RWPE1 (cell line): Measurements from ENCODE around the gene MRC2.

Source experiments
- CTCF ChIA-PET: fragments of 350-600 bp; sonication (Branson Sonifier 250); formaldehyde crosslinking; extraction: SDS; loops from one replicate; lab custom pipeline; 2021; lab: Yijun Ruan, JAX
- POLR2A ChIA-PET: fragments of 400-600 bp; formaldehyde crosslinking; extraction: SDS; loops from one replicate; lab custom pipeline; 2020; ENCODE audit warnings: antibody characterized with exemption; ENCODE audit not compliant: low non-redundant PET; lab: Yijun Ruan, JAX
- DNase-seq: peaks from one replicate; pipeline ENCODE4 v3.0.0; 2012; ENCODE audit warnings: low spot score
- H3K27ac ChIP-seq: fragments of 450-650 bp; 2 replicates; pipeline ENCODE4 v1.5.1; 2017
- CTCF ChIP-seq: fragments of 450-650 bp; conservative IDR thresholded peaks from 2 replicates; pipeline ENCODE4 v1.5.1; 2017; ENCODE audit warnings: low read depth, mild to moderate bottlenecking

Gene MRC2

GRCh38 chr17:62666061-62666800 is 38.8 kb downstream of the MRC2 start:
- DNase-seq, result no peak
- TF ChIP-seq CTCF, result no peak
- 0 out of 2 replicates have a peak overlapping the region, but pooled peaks have one; percentile 91 for H3K27ac ChIP-seq
- ChIA-PET CTCF (no interaction called here), POLR2A (no interaction called here)

- no peak for TF ChIP-seq CTCF
- no peak for DNase-seq
- POLR2A ChIA-PET, result no interaction called here
- CTCF ChIA-PET, result no interaction called here
- H3K27ac ChIP-seq, result peak overlapping the region; percentile 91
Measured at GRCh38 chr17:62666801-62667591, 39.5 kb downstream of the MRC2 start.

GRCh38 chr17:62668091-62668804 is 40.8 kb downstream of the MRC2 start:
- DNase-seq, result peak; percentile 86
- ChIA-PET CTCF (no interaction called here), POLR2A (no interaction called here)
- no peak for TF ChIP-seq CTCF
- peak overlapping the region; percentile 91 for H3K27ac ChIP-seq

- ChIA-PET POLR2A (no interaction called here), CTCF (interaction anchor here (0.6 to 0.8 kb wide), 3 partner anchors 23 to 153 kb away, joined by 3 read pairs; no protein-coding TSS in a partner anchor)
- DNase-seq, result peak; percentile 82
- no peak for TF ChIP-seq CTCF
- peak overlapping the region; percentile 91 for H3K27ac ChIP-seq
Measured at GRCh38 chr17:62670202-62670821, 42.8 kb downstream of the MRC2 start.

GRCh38 chr17:62671553-62671952 is 44.1 kb downstream of the MRC2 start:
- DNase-seq, result peak; percentile 82
- H3K27ac ChIP-seq, result peak overlapping the region; percentile 91
- ChIA-PET CTCF (interaction anchor here (0.6 to 2.8 kb wide), 5 partner anchors 12 to 735 kb away, joined by 3 to 16 read pairs (median 3); no protein-coding TSS in a partner anchor), POLR2A (no interaction called here)
- TF ChIP-seq CTCF, result no peak; the same call in 1 of the 2 replicates
